ENCODE measurements around the gene SH3BP4. TPM values are rescaled to one million over a fixed set of nuclear protein-coding genes. Genes with fewer than 3 reads are reported as not detected.
A peak's percentile ranks its signal among the peaks of the same experiment; 100 is the strongest.

Gene SH3BP4
- total RNA-seq, 1 donor: 121 TPM

GRCh38 chr2:234992624-234993349, 41.0 kb downstream of the SH3BP4 start:
- no peak overlapping the region for H2AFZ ChIP-seq (ENCODE audit: low read length)
- H3K4me1 ChIP-seq (ENCODE audit: insufficient read depth, low read length): peaks cover 58% of the 10 kb centered on the region
- peaks cover 93% of the 10 kb centered on the region for H3K79me2 ChIP-seq (ENCODE audit: insufficient read depth, low read length)
- no peaks in the 10 kb centered on the region for H3K27me3 ChIP-seq (ENCODE audit: insufficient read depth, low read length)
- no peak overlapping the region for H3K4me2 ChIP-seq (ENCODE audit: insufficient read depth, low read length)
- H3K9me3 ChIP-seq (ENCODE audit: low read depth, low read length): no peaks in the 10 kb centered on the region
- H4K20me1 ChIP-seq (ENCODE audit: insufficient read depth, low read length): peaks cover 20% of the 10 kb centered on the region
- H3K4me3 ChIP-seq (ENCODE audit: insufficient read depth, low read length): no peak overlapping the region
- no peak for TF ChIP-seq CTCF (IDR thresholded peaks at IDR 0.05; ENCODE audit: extremely low read depth, low read depth, low read length)
- H3K36me3 ChIP-seq (ENCODE audit: insufficient read depth, low read length): peaks cover 39% of the 10 kb centered on the region
- H3K27ac ChIP-seq (ENCODE audit: low read depth, low read length): no peak overlapping the region
- DNase-seq (ENCODE audit: insufficient read length, low spot score, missing footprints): peak; percentile 37

- peaks cover 18% of the 10 kb centered on the region for H4K20me1 ChIP-seq (ENCODE audit: insufficient read depth, low read length)
- H3K4me3 ChIP-seq (ENCODE audit: insufficient read depth, low read length): no peak overlapping the region
- H2AFZ ChIP-seq (ENCODE audit: low read length): no peak overlapping the region
- TF ChIP-seq CTCF (IDR thresholded peaks at IDR 0.05; ENCODE audit: extremely low read depth, low read depth, low read length): no peak
- peaks cover 44% of the 10 kb centered on the region for H3K36me3 ChIP-seq (ENCODE audit: insufficient read depth, low read length)
- peaks cover 91% of the 10 kb centered on the region for H3K79me2 ChIP-seq (ENCODE audit: insufficient read depth, low read length)
- H3K4me1 ChIP-seq (ENCODE audit: insufficient read depth, low read length): peaks cover 62% of the 10 kb centered on the region
- H3K4me2 ChIP-seq (ENCODE audit: insufficient read depth, low read length): no peak overlapping the region
- H3K9me3 ChIP-seq (ENCODE audit: low read depth, low read length): no peaks in the 10 kb centered on the region
- H3K27ac ChIP-seq (ENCODE audit: low read depth, low read length): peak overlapping the region; percentile 93
- peak; percentile 31 for DNase-seq (ENCODE audit: insufficient read length, low spot score, missing footprints)
- no peaks in the 10 kb centered on the region for H3K27me3 ChIP-seq (ENCODE audit: insufficient read depth, low read length)
These were observed 41.7 kb downstream of the SH3BP4 start for GRCh38 chr2:234993541-234993981.

GRCh38 chr2:234994438-234995321, 42.9 kb downstream of the SH3BP4 start:
- H3K36me3 ChIP-seq (ENCODE audit: insufficient read depth, low read length): peaks cover 49% of the 10 kb centered on the region
- peaks cover 91% of the 10 kb centered on the region for H3K79me2 ChIP-seq (ENCODE audit: insufficient read depth, low read length)
- TF ChIP-seq CTCF (IDR thresholded peaks at IDR 0.05; ENCODE audit: extremely low read depth, low read depth, low read length): no peak
- H3K4me2 ChIP-seq (ENCODE audit: insufficient read depth, low read length): no peak overlapping the region
- no peak overlapping the region for H2AFZ ChIP-seq (ENCODE audit: low read length)
- no peaks in the 10 kb centered on the region for H3K27me3 ChIP-seq (ENCODE audit: insufficient read depth, low read length)
- no peak overlapping the region for H3K4me3 ChIP-seq (ENCODE audit: insufficient read depth, low read length)
- DNase-seq (ENCODE audit: insufficient read length, low spot score, missing footprints): peak; percentile 69
- peak overlapping the region; percentile 93 for H3K27ac ChIP-seq (ENCODE audit: low read depth, low read length)
- no peaks in the 10 kb centered on the region for H3K9me3 ChIP-seq (ENCODE audit: low read depth, low read length)
- peaks cover 11% of the 10 kb centered on the region for H4K20me1 ChIP-seq (ENCODE audit: insufficient read depth, low read length)
- peaks cover 61% of the 10 kb centered on the region for H3K4me1 ChIP-seq (ENCODE audit: insufficient read depth, low read length)

Measured in osteoblast (primary cell).